NCI-H774 (cell line): Measurements from ENCODE around the gene CA9.

ENCODE experiments used
- DNase-seq: peaks from one replicate; lab custom pipeline; 2025; lab: John Stamatoyannopoulos, UW

The CA9 gene

DNA sequence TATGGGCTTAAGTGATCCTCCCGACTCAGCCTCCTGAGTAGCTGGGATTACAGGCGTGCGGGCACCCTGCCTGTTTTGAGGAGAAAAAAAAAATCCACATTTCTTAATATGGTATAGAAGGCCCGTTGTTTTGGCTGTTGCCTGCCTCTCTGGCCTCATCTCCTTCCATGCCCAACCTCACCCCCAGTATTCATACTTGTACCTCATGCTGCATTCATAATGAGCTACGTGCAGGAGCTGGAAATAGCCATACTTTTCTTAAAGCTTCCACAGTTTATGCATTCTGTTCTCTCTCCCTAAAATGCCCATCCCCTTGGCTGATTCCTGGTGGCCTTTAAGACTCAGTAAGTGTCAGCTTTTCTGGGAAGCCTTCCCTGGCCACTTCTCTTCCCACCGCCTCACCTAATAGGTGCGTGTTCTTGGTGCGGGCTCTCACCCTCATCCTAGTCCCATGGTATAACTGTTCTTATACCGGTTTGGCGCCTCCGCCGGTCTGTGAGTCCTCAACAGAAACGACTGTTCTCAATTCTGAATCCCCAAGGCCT, 18.1 kb downstream of the CA9 start:
- no peak for DNase-seq

DNA sequence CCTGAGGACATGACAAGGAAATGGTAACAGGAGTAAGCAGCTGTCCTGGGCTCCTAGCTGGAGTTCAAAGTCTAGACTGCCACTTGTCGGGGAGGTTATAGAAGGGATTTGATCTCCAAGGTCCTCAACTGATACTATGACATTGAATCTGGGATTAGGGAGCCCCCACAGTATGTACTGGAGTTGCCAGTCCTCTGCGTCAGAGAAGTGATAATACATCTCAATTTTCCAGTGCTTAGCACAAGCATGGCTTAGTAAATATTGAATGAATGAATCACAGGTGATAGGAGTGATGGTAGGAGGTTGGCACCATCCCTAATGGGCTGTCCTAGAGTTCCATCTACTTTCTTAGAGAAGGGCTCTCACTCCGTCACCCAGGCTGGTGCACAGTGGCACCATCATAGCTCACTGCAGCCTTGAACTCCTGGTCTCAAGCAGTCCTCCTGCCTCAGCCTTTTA, 22.2 kb downstream of the CA9 start:
- DNase-seq: no peak

DNA sequence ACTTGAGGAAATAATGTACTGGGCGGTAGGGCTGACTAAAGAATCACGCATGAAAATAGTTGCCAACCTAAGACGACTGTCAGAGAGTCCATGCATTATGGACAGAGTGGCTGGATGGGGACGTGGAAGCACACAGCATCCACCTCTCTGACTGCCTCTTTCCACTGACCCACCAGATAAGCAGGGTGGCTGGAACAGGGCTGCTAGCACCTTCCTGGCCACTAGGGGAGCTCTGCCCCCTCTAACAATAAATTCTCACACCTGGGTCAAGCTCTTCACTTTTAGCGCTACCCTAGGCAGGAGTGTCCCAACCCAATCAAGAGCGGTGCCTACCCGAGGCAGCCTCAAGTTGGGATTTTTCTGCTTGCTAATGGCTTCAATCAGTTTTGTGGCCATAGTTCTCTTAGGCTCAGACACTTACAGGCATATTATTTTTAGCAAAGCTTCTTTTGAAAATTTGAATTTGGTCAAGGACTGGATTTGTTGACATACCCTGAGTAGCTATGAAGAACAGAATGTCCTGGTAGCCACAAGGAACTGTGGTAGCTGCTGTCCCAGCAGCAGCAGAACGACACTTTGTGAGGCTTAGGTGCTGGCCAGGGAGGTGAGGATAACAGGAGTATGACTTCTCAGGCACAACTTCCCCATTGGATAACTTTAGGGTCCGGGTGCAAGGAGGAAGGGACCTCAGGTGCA, 22.9 kb downstream of the CA9 start:
- DNase-seq: peak; percentile 3

DNA sequence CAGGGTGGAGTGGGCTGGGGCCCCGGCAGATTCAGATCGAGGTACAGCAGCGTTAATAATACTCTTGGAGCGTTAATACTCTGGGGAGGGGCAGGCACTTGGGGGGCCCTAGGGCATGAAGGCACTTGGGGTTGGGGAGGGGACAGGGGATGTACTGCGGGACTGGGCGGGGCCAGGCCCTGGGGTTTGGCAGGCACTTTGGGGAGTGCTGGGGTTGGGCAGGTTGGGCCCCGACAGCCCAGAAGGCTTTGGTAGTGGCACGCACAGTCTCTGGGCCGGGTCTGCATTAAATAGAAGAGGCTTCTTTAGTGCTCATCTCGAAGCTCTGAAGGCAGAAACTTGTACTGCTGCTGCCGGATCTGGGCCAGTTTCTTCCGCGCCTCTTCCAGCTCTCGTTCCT, 23.8 kb downstream of the CA9 start:
- DNase-seq: no peak

DNA sequence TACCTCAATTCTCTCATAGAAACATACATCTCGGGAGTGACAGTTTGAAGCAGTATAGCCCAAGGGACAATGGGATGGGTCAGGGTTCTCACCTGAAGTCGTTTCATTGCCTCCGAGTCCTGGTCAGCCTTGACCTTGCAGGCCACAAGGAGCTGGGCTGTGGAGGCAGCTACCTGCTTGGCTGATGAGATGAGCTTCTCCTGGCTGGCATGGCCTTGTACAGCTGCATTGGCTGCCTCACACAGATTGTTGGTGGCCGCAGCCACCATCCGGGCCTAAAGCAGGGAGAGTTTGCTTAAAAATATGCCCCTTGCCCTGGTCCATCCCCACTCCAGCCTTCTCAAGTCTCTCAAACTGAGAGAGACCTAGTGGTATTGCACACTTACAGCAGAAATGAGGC, 24.5 kb downstream of the CA9 start:
- DNase-seq: no peak

DNA sequence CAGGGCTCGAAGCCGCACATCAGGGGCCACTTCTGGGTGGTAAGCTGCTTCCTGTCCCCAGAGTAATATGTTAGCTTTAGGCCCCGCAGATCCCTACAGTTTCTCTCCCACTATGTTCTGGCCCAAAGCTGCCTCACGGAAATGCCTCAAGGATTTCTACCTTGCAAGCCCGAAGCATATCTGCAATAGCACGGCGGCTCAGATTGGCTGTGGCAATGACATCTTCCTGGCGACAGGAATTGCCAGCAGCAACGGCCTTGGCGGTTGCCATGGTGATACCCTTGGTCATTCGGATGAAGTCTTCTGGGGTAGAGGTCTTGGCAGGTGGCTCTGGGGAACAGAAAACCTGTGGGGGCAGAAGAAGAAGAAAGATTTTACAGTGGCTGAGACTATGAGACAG, 26.3 kb downstream of the CA9 start:
- no peak for DNase-seq

DNA sequence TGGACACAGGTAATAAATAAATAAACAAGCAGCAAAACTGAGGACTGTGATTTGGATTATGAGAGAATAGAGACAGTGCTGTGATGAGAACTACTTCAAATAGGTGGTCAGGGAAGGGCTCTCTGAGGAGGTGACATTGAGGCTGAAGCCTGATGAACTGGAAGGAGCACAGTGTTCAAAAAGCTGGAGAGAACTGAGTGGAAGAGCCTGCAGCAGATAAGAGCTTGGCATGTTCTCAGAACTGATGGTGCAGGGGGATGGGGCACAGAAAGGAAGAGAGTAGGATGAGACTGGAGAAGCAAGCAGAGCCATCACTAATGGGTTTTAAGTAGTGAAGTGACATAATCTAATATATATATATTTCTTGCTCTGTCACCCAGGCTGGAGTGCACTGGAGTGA, 27.2 kb downstream of the CA9 start:
- no peak for DNase-seq

DNA sequence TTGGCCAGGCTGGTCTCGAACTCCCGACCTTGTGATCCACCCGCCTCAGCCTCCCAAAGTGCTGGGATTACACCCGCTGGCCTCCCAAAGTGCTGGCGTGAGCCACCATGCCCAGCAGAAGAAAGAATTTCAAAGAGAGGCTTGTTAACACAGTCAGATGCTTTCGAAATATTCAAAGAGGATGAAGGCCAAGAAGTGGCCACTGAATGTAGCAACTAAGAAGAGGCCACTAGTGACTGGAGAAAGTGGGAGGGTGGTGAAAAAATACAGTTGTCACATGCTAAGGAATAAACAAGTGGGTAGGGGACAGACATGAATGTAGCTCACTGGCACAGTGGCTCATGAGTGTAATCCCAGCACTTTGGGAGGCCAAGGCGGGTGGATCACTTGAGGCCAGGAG, 29.0 kb downstream of the CA9 start:
- no peak for DNase-seq

DNA sequence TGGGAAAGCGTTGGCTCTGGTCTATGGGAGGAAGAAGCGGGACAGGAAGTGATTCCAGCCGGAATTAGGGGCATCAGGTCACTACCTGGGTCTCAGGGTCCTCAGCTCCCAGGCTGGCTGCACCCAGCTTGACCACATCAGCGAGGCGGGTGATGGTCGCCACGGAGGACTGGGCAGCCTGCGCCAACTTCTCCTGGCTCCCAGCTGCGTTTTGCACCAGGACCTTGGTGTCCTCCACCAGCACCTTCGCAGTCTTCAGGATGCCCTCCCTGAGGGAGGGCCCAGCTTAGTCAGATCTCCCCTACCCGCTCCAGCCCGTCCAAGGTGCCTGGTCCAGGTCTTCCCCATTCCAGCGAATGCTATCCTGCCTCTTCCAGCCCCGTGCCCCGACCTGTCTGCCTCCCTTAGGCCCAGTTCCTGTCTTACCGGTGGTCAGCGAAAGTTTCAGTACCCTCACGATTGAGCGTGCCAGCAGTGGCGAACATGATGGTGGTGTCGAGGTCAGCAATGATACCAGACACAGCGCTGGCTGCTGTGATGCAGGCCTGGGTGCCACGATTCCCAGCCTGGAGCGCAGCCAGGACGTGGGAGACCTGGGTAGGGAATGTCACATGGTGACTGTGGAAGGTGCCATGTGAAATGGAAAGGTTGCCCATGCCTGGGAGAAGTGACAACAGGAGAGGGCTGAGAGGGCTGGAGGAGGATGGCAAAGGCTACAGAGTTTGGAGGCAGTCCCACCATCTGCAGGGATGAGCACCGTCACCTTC, 30.4 kb downstream of the CA9 start:
- DNase-seq: no peak

DNA sequence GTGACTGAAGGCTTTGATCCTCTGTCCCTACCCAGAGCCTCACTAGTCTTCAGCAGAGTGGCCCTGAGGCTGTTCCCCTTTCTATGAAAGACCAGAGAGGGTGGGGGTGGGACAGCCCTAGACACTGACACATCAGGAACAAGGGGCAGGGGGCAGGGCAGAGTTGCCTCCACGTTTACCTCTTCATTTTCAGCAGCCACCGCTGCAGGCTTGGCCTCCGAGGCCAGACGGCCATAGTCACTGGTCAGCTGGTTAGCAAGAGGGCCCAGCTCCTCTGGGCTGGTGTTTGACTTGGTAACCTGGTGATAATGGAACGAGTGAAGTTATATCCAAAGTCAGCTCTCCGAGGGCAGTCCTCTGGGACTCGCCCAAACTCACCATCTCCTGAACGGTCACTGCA, 31.6 kb downstream of the CA9 start:
- no peak for DNase-seq

DNA sequence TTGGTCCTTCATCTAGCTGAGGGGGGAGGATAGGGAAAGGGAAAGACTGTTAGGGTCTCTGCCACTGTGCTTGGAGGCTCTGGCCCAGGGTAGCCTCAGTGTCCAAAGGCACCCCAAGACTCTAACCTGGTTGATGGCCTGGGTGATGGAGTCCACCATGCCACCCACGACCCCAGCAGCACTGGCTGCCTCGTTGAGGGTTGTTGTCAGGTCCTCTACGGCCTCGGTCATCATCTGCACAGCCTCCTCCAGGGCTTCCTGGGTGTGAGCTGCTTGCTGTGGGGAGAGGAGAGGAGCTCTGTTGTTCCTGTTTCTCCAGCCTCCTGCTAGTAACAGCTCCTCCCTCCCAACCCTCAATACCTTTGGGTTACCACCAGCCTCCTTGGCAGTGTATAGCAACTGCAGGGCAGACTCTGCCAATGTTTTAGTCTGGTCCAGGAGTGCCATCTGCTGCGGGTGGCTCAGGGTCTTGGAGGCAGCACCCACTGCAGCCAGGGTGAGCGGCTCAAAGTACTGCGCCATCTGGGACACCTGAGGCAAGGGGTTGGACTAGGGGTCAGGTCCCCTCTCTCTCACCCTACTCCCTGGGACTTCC, 32.2 kb downstream of the CA9 start:
- no peak for DNase-seq

DNA sequence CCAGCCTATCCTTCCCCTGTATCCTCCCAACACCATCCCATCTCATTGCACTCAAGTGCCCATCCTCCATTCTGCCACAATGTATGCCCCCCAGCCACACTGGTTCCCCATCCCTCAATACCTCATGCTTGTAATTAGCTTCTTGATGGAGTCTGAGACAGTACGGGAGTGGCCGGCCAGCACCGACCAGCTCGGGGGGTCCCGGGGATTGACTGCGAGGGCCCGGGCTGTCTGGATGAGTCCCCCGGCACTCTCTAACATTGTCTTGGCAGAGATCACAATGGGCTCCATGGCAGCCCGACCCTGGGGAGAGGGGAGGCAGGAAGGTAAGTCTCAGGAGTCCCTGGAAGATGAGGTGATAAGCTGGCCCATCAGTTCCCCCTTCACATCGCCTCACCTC, 33.2 kb downstream of the CA9 start:
- no peak for DNase-seq

DNA sequence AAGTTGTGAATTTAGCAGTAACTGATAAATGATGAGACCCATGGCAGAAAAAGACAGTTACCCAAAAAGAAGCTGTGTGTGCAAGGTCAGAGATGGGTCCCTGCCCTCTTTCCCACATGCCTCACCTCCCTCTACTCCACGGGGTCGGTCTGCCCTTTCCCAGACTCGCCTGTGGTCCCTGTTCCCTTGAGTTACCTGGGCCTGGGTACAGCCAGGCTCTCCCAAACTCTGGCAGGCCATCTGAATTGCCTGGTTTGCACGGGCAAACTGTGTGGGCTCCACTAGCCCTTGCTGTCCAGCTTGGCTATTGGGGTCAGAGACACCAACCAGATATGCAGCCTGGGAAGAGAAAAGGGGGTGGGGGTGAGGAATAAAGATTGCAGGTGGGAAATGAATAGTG, 34.4 kb downstream of the CA9 start:
- DNase-seq: no peak

DNA sequence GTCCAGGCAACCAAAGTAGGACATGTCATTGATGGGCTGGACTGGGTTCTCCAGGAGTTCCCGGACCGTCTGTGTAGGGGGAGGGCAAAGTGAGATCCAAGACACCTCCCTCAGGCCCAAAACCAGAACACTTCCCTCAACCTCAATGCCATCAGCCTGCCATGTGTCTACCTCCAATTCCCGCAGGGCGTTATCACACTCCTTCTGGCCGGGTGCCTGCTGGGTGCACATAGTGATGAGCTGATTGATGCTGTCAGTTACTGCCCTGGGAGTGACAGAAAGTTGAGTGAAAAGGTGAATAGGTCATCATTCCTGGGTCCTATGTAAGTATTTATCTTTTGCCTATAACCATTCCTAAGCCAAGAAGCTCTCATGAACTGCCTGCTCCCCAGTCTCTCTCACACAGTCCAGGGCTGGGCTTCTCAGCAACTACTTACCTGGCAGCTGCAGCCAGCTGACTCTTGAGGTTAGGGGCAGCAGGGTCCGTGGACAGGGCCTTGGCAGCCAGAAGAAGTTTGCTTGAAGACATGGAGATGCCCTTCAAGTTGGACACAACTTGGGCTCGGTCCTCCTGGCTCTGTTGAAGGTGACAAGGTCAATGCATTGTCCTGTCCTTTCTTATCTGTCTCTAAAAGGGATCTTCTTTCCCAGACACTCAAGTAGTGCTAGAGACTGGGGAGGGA, 37.2 kb downstream of the CA9 start:
- DNase-seq: no peak

DNA sequence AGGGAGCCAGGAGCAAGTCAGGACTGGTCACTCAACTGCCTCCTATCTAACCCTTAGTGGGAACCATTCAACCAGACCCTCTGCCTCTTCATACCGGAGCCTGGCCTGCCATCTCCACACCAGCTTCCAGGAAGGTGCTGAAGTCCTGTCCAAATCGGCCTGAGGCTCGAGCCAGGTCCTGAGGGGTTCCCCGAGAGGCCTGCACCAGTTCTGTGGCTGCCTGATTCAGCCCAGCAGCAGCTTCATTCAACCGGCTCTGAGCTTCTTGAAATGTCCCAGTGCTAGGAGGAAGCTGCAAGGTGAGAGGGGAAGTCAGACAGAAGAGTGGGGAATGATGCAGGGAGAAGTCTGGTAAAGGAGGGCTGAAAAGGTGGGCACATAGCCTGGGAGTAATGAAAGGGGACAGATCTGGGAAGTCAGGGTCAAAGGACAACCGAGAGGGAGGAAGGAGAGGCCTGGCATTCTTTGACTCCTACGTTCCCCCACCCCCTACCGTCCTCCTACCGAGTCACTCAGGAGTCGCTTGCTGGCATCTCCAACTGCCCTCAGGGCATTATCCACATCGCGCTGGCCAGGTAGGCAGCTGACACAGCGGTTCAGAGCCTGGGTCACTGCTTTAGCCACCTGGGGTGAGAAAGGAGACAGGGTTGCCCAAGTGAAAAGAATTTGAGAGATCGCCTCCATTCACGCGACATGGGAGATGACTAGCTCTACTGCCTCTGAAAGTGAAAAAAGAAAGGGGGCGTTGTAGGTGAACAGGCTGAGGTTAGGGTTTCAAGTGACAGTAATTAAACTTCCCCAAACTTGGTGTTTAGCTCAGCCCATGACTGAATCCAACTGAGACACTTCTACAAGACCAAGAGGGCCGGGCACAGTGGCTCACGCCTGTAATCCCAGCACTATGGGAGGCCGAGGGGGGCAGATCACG, 38.0 kb downstream of the CA9 start:
- DNase-seq: no peak

DNA sequence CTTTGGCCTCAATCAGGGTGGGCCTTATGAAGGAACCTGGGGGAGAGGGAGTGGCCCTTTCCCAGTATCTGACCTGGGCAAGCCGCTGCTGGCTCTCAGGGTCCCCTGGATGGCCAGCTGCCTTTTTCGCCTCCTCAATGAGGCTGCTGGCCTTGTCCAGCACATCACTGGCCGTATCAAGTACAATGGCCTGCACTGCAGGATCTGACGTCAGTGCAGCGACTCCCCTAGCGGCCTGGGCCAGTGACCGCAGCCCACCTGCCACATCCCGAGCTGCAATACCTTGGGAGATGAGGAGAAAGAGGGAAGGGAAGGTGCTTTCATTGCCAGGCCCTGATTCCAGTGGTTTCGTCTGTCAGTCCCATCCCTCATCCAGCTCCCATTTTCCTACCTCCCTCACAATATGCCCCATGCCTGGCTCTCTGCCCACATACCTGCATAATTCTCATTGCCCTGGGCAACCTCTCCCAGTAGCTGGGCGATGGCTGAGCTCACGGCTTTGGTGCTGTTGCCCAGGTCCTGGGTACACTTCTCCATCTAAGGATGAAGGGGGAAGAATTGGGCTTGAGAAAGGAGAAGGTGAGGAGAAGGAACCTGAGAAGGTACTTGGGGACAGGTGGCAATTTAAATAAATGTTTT, 39.2 kb downstream of the CA9 start:
- no peak for DNase-seq

DNA sequence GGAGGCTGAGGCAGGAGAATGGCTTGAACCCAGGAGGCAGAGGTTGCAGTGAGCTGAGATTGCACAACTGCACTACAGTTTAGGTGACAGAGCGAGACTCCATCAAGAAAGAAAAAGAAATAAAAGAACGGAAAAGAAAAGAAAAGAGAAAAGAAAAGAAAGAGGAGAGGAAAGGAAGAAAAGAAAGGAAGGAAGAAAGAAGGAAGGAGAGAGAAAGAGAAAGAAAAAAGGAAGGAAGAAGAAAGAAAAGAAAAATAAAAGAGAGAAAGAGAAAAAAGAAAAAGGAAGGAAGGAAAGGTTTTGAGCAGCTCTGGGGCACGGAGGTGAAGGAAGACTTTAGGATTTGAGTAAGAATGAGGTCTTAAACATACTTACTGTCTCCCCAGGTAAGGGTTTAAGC, 39.9 kb downstream of the CA9 start:
- DNase-seq: no peak

DNA sequence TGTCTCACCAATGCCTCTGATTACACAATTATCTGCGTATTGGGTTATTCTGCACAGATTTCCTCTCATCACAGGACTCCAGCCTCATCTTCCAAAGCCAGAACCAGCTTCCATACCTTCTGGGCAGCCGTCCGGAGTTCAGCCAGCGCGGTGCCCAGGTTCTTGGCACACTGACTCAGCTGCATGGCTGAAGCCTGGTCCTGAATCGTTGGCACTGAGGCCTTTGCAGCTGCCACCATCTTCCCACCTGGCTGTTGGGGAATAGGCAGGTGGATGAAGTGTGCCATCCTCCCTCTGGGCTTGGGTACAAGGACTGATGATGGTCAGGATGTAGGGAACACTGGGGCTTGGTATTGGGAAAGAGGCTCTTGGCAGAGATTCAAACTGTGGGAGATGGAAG, 40.4 kb downstream of the CA9 start:
- DNase-seq: no peak

DNA sequence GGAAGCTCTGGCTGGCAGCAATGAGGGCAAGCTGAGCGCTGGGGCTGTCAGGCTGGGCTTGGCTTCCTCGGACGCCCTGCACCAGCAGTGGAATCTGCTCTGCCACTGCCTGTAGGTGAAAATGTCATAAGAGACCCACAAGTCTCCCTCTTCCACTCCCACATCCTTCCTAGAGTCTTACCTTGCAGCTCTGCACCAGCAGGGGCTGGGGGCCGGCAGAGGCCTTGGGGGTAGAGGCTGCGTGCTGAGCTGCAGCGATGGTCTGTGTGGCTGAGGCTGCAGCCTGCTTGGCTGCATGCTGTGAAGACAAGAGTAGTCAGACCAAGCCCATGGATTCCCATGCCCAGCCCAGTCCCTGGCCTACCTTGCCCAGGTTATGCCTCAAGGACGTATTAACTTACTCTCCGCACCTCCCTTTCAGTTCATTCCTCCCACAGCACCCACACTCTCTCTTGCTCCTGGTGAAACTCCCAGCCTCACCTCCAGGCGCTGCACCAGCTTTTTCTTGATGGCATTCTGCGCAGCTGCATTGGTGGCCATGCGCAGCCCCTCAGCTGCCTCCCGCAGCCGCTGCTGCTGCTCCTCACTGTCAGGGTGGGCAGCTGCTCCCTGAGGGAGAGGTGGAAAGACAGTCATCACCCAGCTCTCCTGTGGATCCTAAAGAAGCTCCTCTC, 41.0 kb downstream of the CA9 start:
- DNase-seq: no peak

DNA sequence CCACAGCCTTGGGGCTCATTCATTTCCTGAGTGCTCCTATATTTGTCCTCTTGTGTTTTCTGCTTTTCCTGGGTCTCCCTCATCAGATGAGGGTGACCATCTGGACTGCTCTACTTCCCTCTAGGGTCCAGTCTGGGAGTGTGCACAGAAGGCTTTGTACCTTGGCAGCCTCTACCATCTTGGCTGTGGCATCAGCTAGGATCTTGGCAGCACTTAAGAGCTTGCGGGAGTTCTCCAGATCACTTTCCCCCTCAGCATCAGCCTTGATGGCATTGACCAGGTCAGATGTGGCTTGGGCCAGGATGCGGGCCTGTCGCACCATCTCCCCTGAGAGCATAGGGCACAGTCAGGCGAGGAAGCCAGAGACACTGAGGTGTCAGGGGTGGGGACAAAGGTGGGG, 42.5 kb downstream of the CA9 start:
- no peak for DNase-seq
